ENCODE data around the gene UACA. TPM values are rescaled to one million over a fixed set of nuclear protein-coding genes. Genes with fewer than 3 reads are reported as not detected.
"Not testable (repeated sequence)": the region's sequence is repeated elsewhere in the genome, so short reads cannot be mapped to it uniquely, and the experiment has no call there.

The UACA gene
- total RNA-seq, 1 donor from 2014 or later, result 35.7 TPM

DNA sequence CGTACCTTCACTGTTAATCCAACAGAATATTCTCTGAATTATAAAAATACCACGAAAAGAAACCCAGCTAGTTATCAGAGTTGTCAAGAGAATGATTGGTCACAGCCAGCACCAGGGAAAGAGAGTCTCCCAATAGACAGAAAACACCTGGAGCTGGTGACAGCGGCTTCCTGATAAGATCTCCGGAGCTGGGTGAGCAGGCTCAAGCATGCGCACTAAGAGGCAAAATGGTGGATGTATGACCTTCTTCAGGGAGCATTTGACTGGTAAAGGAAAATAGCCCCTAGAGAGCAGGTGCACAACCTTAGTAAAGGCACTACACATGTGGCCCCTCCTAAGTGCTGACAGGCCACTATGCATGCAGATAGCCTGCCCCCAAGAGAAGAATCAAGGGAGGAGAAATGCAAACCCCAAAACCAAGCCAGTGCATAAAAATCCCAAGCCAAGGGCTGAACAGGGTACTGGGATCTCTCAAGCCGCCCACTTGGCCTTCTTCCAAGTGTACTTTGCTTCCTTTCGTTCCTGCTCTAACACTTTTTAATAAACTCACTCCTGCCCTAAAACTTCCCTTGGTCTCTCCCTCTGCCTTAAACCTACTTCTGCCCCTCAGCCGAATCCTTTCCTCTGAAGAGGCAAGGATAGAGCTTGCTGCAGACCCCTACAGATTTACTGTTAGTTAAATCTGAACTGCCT, 93.2 kb downstream of the UACA start:
- Histone ChIP-seq H3K27ac (no peak overlapping the region), H3K36me3 (peaks cover 29% of the 10 kb centered on the region), H3K4me1 (peaks cover 23% of the 10 kb centered on the region), H3K27me3 (ENCODE audit: low read depth) (no peaks in the 10 kb centered on the region), H3K9me3 (no peaks in the 10 kb centered on the region), H3K4me3 (no peak overlapping the region)
- no peak for TF ChIP-seq CTCF (IDR thresholded peaks at IDR 0.05)
- intact Hi-C loops (cut with DNase I), result loop anchor here (10.0 kb wide), 1 partner anchor 145 kb away; no protein-coding TSS in a partner anchor
- DNase-seq (no peak), ATAC-seq (no peak)

GRCh38 chr15:70669006-70669602, 94.3 kb downstream of the UACA start:
- Histone ChIP-seq H3K4me3 (no peak overlapping the region), H3K4me1 (peaks cover 23% of the 10 kb centered on the region), H3K36me3 (peaks cover 25% of the 10 kb centered on the region), H3K27ac (no peak overlapping the region), H3K27me3 (ENCODE audit: low read depth) (no peaks in the 10 kb centered on the region), H3K9me3 (no peaks in the 10 kb centered on the region)
- DNase-seq (no peak), ATAC-seq (no peak)
- TF ChIP-seq CTCF (IDR thresholded peaks at IDR 0.05), result no peak
- intact Hi-C loops (cut with DNase I), result no loop called here

DNA sequence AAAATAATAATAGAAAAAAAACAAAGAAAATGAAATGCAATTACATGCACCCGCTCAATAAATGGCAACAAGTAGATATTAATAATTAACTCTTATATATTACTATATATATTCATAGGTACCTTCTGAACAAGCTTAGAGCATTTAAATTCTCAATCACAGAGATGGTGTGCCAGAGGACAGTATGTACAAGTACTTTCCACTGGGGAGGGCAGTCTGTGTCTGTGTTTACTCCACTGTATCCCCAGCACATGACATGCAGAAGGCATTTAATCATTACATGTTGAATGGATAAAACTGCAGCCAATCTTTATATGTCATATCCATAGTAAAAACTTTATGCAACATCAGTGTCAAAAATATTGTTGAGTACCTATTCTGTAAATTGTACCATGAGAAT, 97.8 kb downstream of the UACA start:
- no peaks in the 10 kb centered on the region for H3K9me3 ChIP-seq
- peaks cover 8% of the 10 kb centered on the region for H3K4me1 ChIP-seq
- intact Hi-C loops (cut with DNase I), result no loop called here
- H3K36me3 ChIP-seq, result peaks cover 22% of the 10 kb centered on the region
- ATAC-seq, result no peak
- TF ChIP-seq CTCF (IDR thresholded peaks at IDR 0.05), result no peak
- H3K4me3 ChIP-seq, result no peak overlapping the region
- no peak overlapping the region for H3K27ac ChIP-seq
- no peaks in the 10 kb centered on the region for H3K27me3 ChIP-seq (ENCODE audit: low read depth)
- no peak for DNase-seq

DNA sequence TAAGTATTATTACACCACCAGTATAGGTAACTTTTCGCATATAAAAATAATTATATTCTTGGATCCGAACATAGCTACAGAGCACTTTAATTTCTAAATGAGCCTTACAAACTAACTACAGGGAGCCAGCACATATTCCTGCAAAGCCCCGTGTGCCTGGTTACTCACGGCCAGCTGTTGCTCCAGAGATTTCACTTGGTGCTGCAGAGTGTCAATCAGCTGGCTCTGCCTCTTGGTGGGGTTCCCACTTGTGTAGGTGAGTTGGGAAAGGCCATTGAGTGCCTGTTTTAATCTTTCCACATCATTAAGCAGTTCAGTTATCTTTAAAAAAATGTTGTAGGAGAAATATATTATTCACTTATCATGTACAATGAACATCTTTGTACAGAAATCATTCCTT, 98.9 kb downstream of the UACA start:
- ATAC-seq (no peak), DNase-seq (no peak)
- H3K9me3 ChIP-seq, result no peaks in the 10 kb centered on the region
- no peak overlapping the region for H3K4me3 ChIP-seq
- TF ChIP-seq CTCF (IDR thresholded peaks at IDR 0.05), result no peak
- no peaks in the 10 kb centered on the region for H3K27me3 ChIP-seq (ENCODE audit: low read depth)
- peaks cover 21% of the 10 kb centered on the region for H3K36me3 ChIP-seq
- H3K27ac ChIP-seq, result no peak overlapping the region
- H3K4me1 ChIP-seq, result peaks cover 8% of the 10 kb centered on the region
- intact Hi-C loops (cut with DNase I), result no loop called here

GRCh38 chr15:70663069-70663468, 100.3 kb downstream of the UACA start:
- DNase-seq; intact Hi-C loops (cut with DNase I): not testable (repeated sequence)

DNA sequence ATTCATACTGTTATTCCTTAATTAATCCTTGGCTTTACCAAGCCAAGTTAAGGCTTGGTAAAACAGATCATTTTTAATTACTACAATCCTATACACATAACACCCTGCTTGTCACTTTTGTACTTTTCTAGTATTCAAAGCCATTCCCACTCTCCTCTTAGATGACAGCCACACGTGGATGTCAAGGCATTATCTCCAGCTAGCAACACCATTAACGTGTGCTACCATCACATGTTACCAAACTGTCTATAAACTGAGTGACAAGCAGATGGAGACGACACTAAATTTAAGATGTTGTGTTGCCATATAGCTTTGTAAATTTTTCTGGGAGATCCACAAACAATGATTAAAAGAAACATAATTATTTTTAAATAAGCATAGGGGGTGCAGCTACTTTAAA, 103.7 kb downstream of the UACA start:
- no peak for TF ChIP-seq CTCF (IDR thresholded peaks at IDR 0.05)
- intact Hi-C loops (cut with DNase I), result no loop called here
- Histone ChIP-seq H3K9me3 (no peaks in the 10 kb centered on the region), H3K36me3 (peaks cover 33% of the 10 kb centered on the region), H3K4me3 (no peak overlapping the region), H3K4me1 (no peaks in the 10 kb centered on the region), H3K27ac (no peak overlapping the region), H3K27me3 (ENCODE audit: low read depth) (no peaks in the 10 kb centered on the region)
- ATAC-seq (no peak), DNase-seq (no peak)

More at GRCh38 chr15:70663069-70663468, 100.3 kb downstream of the UACA start:
- not testable (repeated sequence) for H3K36me3 ChIP-seq; H3K27me3 ChIP-seq (ENCODE audit: low read depth); H3K9me3 ChIP-seq; H3K4me3 ChIP-seq; H3K4me1 ChIP-seq; ATAC-seq; H3K27ac ChIP-seq
